Hypothalamus (tissue), 51 donors: ENCODE results near the gene NOTCH4.

Experiments used
- DNase-seq, 51 donors: peaks; one replicate each; lab custom pipeline; 2025; lab: John Stamatoyannopoulos, UW

Gene NOTCH4

GRCh38 chr6:32167761-32168262 is 56.1 kb downstream of the NOTCH4 start:
- DNase-seq, result no peak

GRCh38 chr6:32167154-32167760 is 56.6 kb downstream of the NOTCH4 start:
- no peak for DNase-seq

GRCh38 chr6:32166411-32167061 is 57.3 kb downstream of the NOTCH4 start:
- no peak for DNase-seq

- no peak for DNase-seq
These were observed 59.6 kb downstream of the NOTCH4 start, which contains the start of gene EGFL8 for GRCh38 chr6:32164295-32164694. EGFL8 (plus strand) TSS chr6:32164595; CDS start chr6:32166166, 1,571 bp downstream.

- DNase-seq, result peak in 3 of 51 donors; percentile 9 to 52 (median 49)
These were observed 60.2 kb downstream of the NOTCH4 start for GRCh38 chr6:32163559-32164258.

GRCh38 chr6:32158052-32158451 is 65.8 kb downstream of the NOTCH4 start:
- no peak for DNase-seq

- DNase-seq, result no peak
These were observed 67.0 kb downstream of the NOTCH4 start for GRCh38 chr6:32156891-32157290.

- DNase-seq, result peak in 33 of 51 donors; percentile 16 to 82 (median 55)
These were observed 69.2 kb downstream of the NOTCH4 start for GRCh38 chr6:32154514-32155161.

- peak in 50 of 51 donors; percentile 49 to 94 (median 82) for DNase-seq
These were observed 70.0 kb downstream of the NOTCH4 start, which contains the start of gene PPT2 for GRCh38 chr6:32153564-32154513. PPT2 (plus strand) TSS chr6:32154141; CDS start chr6:32154595, 454 bp downstream.

- peak in 19 of 51 donors; percentile 9 to 63 (median 30) for DNase-seq
These were observed 70.9 kb downstream of the NOTCH4 start for GRCh38 chr6:32152769-32153563.

GRCh38 chr6:32151863-32152768 is 71.8 kb downstream of the NOTCH4 start, which contains the start of gene PRRT1:
PRRT1 (minus strand) TSS chr6:32151939; CDS start chr6:32151827, 112 bp downstream.
- DNase-seq, result peak in 15 of 51 donors; percentile 9 to 59 (median 30)

- peak in 5 of 51 donors; percentile 21 to 79 (median 36) for DNase-seq
These were observed 72.5 kb downstream of the NOTCH4 start for GRCh38 chr6:32151181-32151862.

GRCh38 chr6:32149932-32150870 is 73.7 kb downstream of the NOTCH4 start:
- DNase-seq, result peak in 1 of 51 donors; percentile 12

GRCh38 chr6:32149092-32149755 is 74.6 kb downstream of the NOTCH4 start:
- no peak for DNase-seq
